Spleen (tissue), 11 donors: ENCODE data around the gene LRRC10B. TPM values are rescaled to one million over a fixed set of nuclear protein-coding genes. Genes with fewer than 3 reads are reported as not detected.

Experiments used
- DNase-seq: peaks from one replicate; pipeline ENCODE4 v3.0.0-alpha.2; 2020
- H3K27ac ChIP-seq, 8 donors: fragments of 200-600 bp; sonication (generic) in 7 of 8; 1 replicate in 4 of 8; 2 replicates in 4 of 8; pipeline versions ENCODE4 v1.5.0 to v1.8.0; 2016 to 2021; ENCODE audit warnings: inconsistent platforms in 4 of 8, mild to moderate bottlenecking in 4 of 8, moderate library complexity in 1 of 8
- H3K27me3 ChIP-seq, 7 donors: fragments of 200-600 bp; sonication (generic) in 6 of 7; replicated peaks in 1 of 7; 1 replicate in 4 of 7; 2 replicates in 3 of 7; pipeline versions ENCODE4 v1.5.0 to v1.8.0; 2016 to 2021; ENCODE audit warnings: inconsistent platforms in 3 of 7, mild to moderate bottlenecking in 1 of 7
- H3K36me3 ChIP-seq, 6 donors: fragments of 200-600 bp; sonication (generic) in 5 of 6; 1 replicate in 4 of 6; 2 replicates in 2 of 6; pipeline versions ENCODE4 v1.5.0 to v1.8.0; 2016 to 2021; ENCODE audit warnings: inconsistent platforms in 2 of 6
- H3K4me1 ChIP-seq, 6 donors: fragments of 200-600 bp; sonication (generic) in 5 of 6; 1 replicate in 3 of 6; 2 replicates in 3 of 6; pipeline versions ENCODE4 v1.5.0 to v1.8.0; 2016 to 2021; ENCODE audit warnings: inconsistent platforms in 3 of 6
- H3K4me3 ChIP-seq, 8 donors: fragments of 200-600 bp; sonication (generic) in 7 of 8; 1 replicate in 4 of 8; 2 replicates in 4 of 8; pipeline versions ENCODE4 v1.5.0 to v1.8.0; 2016 to 2021; ENCODE audit warnings: inconsistent platforms in 4 of 8, mild to moderate bottlenecking in 4 of 8, moderate library complexity in 2 of 8
- H3K9me3 ChIP-seq, 8 donors: fragments of 200-600 bp; sonication (generic) in 7 of 8; 1 replicate in 4 of 8; 2 replicates in 4 of 8; pipeline versions ENCODE4 v1.5.0 to v1.8.0; 2016 to 2021; ENCODE audit warnings: inconsistent platforms in 4 of 8
- POLR2A ChIP-seq, 3 donors: fragments of 450-650 bp; IDR thresholded peaks; one replicate each; pipeline ENCODE4 v1.5.1; 2017; ENCODE audit warnings: antibody characterized with exemption in 3 of 3, mild to moderate bottlenecking in 1 of 3
- POLR2AphosphoS5 ChIP-seq, 3 donors: sonication (generic); formaldehyde crosslinking; IDR thresholded peaks; one replicate each; pipeline ENCODE4 v1.5.1; 2017; ENCODE audit warnings: antibody characterized with exemption in 3 of 3
- WGBS, 5 donors: extraction: QIAGEN DNeasy Blood & Tissue Kit in 3 of 5; methylation state at CpG; one replicate each; pipeline versions ENCODE4 v1.1.5 to v1.1.7; 2013 to 2018; 5-methylcytosine and 5-hydroxymethylcytosine counted together
- intact Hi-C: fragments of 100-400 bp; cut with DNase I; formaldehyde crosslinking; loops from one replicate; pipeline ENCODE4 v1.15.0; 2023; ENCODE audit warnings: low total_unique reads
- polyA plus RNA-seq, 3 donors: library from polyadenylated mRNA; stranded (reverse); fragments of 200-250 nt; gene quantifications; one replicate each; pipeline ENCODE4 v1.2.1, GENCODE V29; 2013
- total RNA-seq, 7 donors: library from RNA; depleted of rRNA in 3 of 7; stranded (reverse); fragments of >200 nt in 3 of 7; fragmentation: NEBNext Ultra II Directional in 4 of 7; extraction: Animal tissue kit (Norgen Biotek cat#: 25700) in 4 of 7; gene quantifications; one replicate each; pipeline versions ENCODE4 v1.1.0 to v1.2.1, GENCODE V29; 2016 to 2021
- TF ChIP-seq, protein P1 (sequence below), 11 experiments: fragments of 200-600 bp in 7 of 11; fragments of 450-650 bp in 4 of 11; sonication (generic) in 4 of 11; IDR thresholded peaks in 8 of 11; conservative IDR thresholded peaks in 3 of 11; 1 replicate in 7 of 11; 2 replicates in 4 of 11; pipeline versions ENCODE4 v1.4.0 to v1.8.0; 2016 to 2021; ENCODE audit warnings: antibody characterized with exemption in 11 of 11, inconsistent platforms in 4 of 11, mild to moderate bottlenecking in 1 of 11
- donor health status: healthy with polysubstance abuse.
- donor health status: DM: no; HTN: no; CAD: no; lungs with moderate emphysema.
- donor health status: DM: no; HTN: no; CAD: no.
- donor health status: Bipolar disorder and iron deficiency.
- donor health status: healthy.
- donor health status: DM: no; HTN: no; CAD: no.
- donor health status: DM: yes; HTN: yes; CAD: no.

The LRRC10B gene
- total and polyA plus RNA-seq, 10 donors, result 0.27 to 0.82 (median 0.33) TPM; not detected in 4

DNA sequence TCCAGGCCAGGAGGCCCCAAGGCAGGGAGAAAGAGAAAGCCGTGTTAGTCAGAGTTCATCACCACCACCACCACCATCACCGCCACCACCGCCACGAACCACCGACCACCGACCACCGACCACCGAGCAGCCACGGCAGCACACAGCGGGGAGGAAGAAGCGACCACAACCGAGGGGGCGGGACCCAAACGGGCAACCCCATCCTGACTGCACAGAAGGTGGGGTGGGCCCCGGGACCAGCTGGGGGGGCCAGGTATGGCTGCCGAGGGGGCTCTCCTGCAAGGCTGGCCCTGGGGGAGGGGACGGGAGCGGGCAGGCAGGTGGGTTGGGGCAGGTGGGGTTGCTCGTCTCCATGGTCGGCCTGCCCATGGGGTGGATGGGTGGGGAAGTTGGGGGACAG, 38.1 kb downstream of the LRRC10B start:
- Histone ChIP-seq H3K36me3 (no peaks in the 10 kb centered on the region), H3K4me1 (peaks cover 0 to 8% (median 5%) of the 10 kb centered on the region in 6 donors), H3K27me3 (peaks cover 0 to 66% (median 7%) of the 10 kb centered on the region in 7 donors), H3K27ac (no peak overlapping the region), H3K4me3 (no peak overlapping the region), H3K9me3 (no peaks in the 10 kb centered on the region)
- no peak for DNase-seq
- TF ChIP-seq POLR2A (IDR thresholded peaks at IDR 0.05), result no peak
- TF ChIP-seq POLR2AphosphoS5 (IDR thresholded peaks at IDR 0.05), result no peak
- TF ChIP-seq, protein P1, sequence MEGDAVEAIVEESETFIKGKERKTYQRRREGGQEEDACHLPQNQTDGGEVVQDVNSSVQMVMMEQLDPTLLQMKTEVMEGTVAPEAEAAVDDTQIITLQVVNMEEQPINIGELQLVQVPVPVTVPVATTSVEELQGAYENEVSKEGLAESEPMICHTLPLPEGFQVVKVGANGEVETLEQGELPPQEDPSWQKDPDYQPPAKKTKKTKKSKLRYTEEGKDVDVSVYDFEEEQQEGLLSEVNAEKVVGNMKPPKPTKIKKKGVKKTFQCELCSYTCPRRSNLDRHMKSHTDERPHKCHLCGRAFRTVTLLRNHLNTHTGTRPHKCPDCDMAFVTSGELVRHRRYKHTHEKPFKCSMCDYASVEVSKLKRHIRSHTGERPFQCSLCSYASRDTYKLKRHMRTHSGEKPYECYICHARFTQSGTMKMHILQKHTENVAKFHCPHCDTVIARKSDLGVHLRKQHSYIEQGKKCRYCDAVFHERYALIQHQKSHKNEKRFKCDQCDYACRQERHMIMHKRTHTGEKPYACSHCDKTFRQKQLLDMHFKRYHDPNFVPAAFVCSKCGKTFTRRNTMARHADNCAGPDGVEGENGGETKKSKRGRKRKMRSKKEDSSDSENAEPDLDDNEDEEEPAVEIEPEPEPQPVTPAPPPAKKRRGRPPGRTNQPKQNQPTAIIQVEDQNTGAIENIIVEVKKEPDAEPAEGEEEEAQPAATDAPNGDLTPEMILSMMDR (IDR thresholded peaks at IDR 0.05 in 8 of 11, conservative IDR thresholded peaks at IDR 0.05 in 3 of 11), result no peak
- intact Hi-C loops, result no loop called here
- 35 to 53% (median 46%) methylated on average over 20 of the region's 20 CpGs for WGBS, 5 donors

- Histone ChIP-seq H3K4me3 (no peak overlapping the region), H3K27me3 (peaks cover 0 to 68% (median 7%) of the 10 kb centered on the region in 7 donors), H3K27ac (no peak overlapping the region), H3K9me3 (no peaks in the 10 kb centered on the region), H3K36me3 (no peaks in the 10 kb centered on the region), H3K4me1 (peaks cover 0 to 2% (median under 1%) of the 10 kb centered on the region in 6 donors)
- WGBS, 5 donors, result 74 to 86% (median 82%) methylated on average over 19 of the region's 19 CpGs
- DNase-seq, result no peak
- intact Hi-C loops, result no loop called here
- TF ChIP-seq POLR2AphosphoS5 (IDR thresholded peaks at IDR 0.05), result no peak
- TF ChIP-seq, protein P1 (IDR thresholded peaks at IDR 0.05 in 8 of 11, conservative IDR thresholded peaks at IDR 0.05 in 3 of 11), result no peak
- no peak for TF ChIP-seq POLR2A (IDR thresholded peaks at IDR 0.05)
Observed at GRCh38 chr11:61547246-61547645, 38.7 kb downstream of the LRRC10B start.

DNA sequence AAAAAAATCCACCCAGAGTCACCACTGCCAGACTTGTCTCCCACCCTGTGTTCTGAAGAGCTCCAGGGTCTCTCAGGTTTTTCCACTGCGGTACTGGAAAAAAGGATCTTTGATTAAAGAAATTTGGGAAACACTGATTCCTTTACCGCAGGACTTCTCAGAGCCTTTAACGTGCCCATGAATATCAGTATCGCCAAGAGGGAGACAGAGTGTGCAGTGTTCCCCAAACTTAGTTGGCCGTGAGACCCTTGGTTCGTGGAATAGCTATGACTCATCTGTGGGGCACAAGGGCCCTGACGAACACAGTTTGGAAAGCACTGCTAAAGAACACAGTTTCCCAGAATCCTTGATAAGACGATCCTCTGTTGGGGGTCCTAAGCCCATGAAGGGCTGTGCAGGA, 40.6 kb downstream of the LRRC10B start:
- intact Hi-C loops, result no loop called here
- WGBS, 5 donors, result 75 to 92% (median 88%) methylated on average over 8 of the region's 8 CpGs
- Histone ChIP-seq H3K27me3 (peaks cover 0 to 79% (median 7%) of the 10 kb centered on the region in 7 donors), H3K9me3 (no peaks in the 10 kb centered on the region), H3K4me1 (no peaks in the 10 kb centered on the region), H3K27ac (no peak overlapping the region), H3K4me3 (no peak overlapping the region), H3K36me3 (no peaks in the 10 kb centered on the region)
- no peak for DNase-seq
- TF ChIP-seq POLR2A (IDR thresholded peaks at IDR 0.05) (no peak), POLR2AphosphoS5 (IDR thresholded peaks at IDR 0.05) (no peak)
- TF ChIP-seq, protein P1 (IDR thresholded peaks at IDR 0.05 in 8 of 11, conservative IDR thresholded peaks at IDR 0.05 in 3 of 11), result no peak

- Histone ChIP-seq H3K9me3 (no peaks in the 10 kb centered on the region), H3K4me3 (no peak overlapping the region), H3K27me3 (peaks cover 0 to 84% (median 13%) of the 10 kb centered on the region in 7 donors), H3K36me3 (no peaks in the 10 kb centered on the region), H3K4me1 (peaks cover 0 to 2% (median 0%) of the 10 kb centered on the region in 6 donors), H3K27ac (no peak overlapping the region)
- intact Hi-C loops, result no loop called here
- 75 to 87% (median 81%) methylated on average over 11 to 23 of the region's 23 CpGs for WGBS, 5 donors
- no peak for DNase-seq
- TF ChIP-seq POLR2AphosphoS5 (IDR thresholded peaks at IDR 0.05), result no peak
Observed at GRCh38 chr11:61549662-61550568, 41.4 kb downstream of the LRRC10B start.
